Common myeloid progenitor, CD34-positive (primary cell): ENCODE results near the gene ADGRL1.
A peak's percentile ranks its signal among the peaks of the same experiment; 100 is the strongest.

ENCODE experiments used
- CTCF ChIA-PET: fragments of 350-600 bp; sonication (Branson Sonifier 250); formaldehyde crosslinking; loops from one replicate; lab custom pipeline; 2021; ENCODE audit warnings: antibody characterized with exemption; lab: Charles Lee
- POLR2A ChIA-PET: fragments of 350-600 bp; sonication (Branson Sonifier 250); formaldehyde crosslinking; loops from one replicate; lab custom pipeline; 2021; ENCODE audit warnings: antibody characterized with exemption; lab: Charles Lee
- DNase-seq, 3 donors: peaks; one replicate each; pipeline versions ENCODE4 v3.0.0 to v3.0.0-alpha.2; 2013
- H3K27ac ChIP-seq, 2 experiments: 1 replicate in 1 of 2; 2 replicates in 1 of 2; pipeline ENCODE4 v1.7.0; 2013; ENCODE audit warnings: inconsistent platforms in 2 of 2, low read length in 2 of 2, mild to moderate bottlenecking in 2 of 2, low read depth in 1 of 2, moderate library complexity in 1 of 2; ENCODE audit not compliant: severe bottlenecking in 2 of 2, insufficient read depth in 1 of 2, poor library complexity in 1 of 2
- H3K27me3 ChIP-seq, 5 experiments: replicated peaks in 2 of 5; 1 replicate in 3 of 5; 2 replicates in 2 of 5; pipeline versions ENCODE4 v1.6.1 to v1.7.0; 2013; ENCODE audit warnings: low read length in 4 of 5, mild to moderate bottlenecking in 2 of 5, moderate library complexity in 2 of 5, inconsistent platforms in 1 of 5; ENCODE audit not compliant: insufficient read depth in 5 of 5, control insufficient read depth in 4 of 5
- H3K36me3 ChIP-seq, 4 experiments: 1 replicate in 2 of 4; 2 replicates in 2 of 4; pipeline versions ENCODE4 v1.6.1 to v1.7.0; 2013; ENCODE audit warnings: low read length in 3 of 4, control low read depth in 1 of 4, mild to moderate bottlenecking in 1 of 4; ENCODE audit not compliant: control insufficient read depth in 4 of 4, insufficient read depth in 4 of 4
- H3K4me1 ChIP-seq, 4 experiments: 1 replicate in 3 of 4; 2 replicates in 1 of 4; pipeline versions ENCODE4 v1.6.1 to v1.7.1; 2013; ENCODE audit warnings: low read length in 3 of 4, mild to moderate bottlenecking in 3 of 4, control low read depth in 1 of 4, inconsistent platforms in 1 of 4, moderate library complexity in 1 of 4; ENCODE audit not compliant: control insufficient read depth in 4 of 4, insufficient read depth in 4 of 4; ENCODE audit errors: control extremely low read depth in 1 of 4
- H3K4me3 ChIP-seq, 7 experiments: 1 replicate in 4 of 7; 2 replicates in 3 of 7; pipeline versions ENCODE4 v1.5.1 to v1.7.0; 2013; ENCODE audit warnings: mild to moderate bottlenecking in 7 of 7, low read length in 6 of 7, moderate library complexity in 6 of 7, inconsistent platforms in 2 of 7, low read depth in 2 of 7, control low read depth in 1 of 7; ENCODE audit not compliant: insufficient read depth in 4 of 7, control insufficient read depth in 1 of 7; ENCODE audit errors: extremely low read depth in 1 of 7
- H3K9me3 ChIP-seq, 5 experiments: 1 replicate in 4 of 5; 2 replicates in 1 of 5; pipeline versions ENCODE4 v1.6.1 to v1.7.1; 2013; ENCODE audit warnings: low read length in 4 of 5, mild to moderate bottlenecking in 2 of 5, inconsistent platforms in 1 of 5, low read depth in 1 of 5, moderate library complexity in 1 of 5; ENCODE audit not compliant: control insufficient read depth in 4 of 5, insufficient read depth in 2 of 5; ENCODE audit errors: control extremely low read depth in 1 of 5
- WGBS: methylation state at CpG from one replicate; pipeline ENCODE4 v1.1.5; 2013; ENCODE audit not compliant: insufficient coverage; 5-methylcytosine and 5-hydroxymethylcytosine counted together

ADGRL1 gene

GRCh38 chr19:14158276-14159023, 47.5 kb downstream of the ADGRL1 start:
- 93% methylated on average over 15 of the region's 16 CpGs for WGBS

GRCh38 chr19:14156971-14157717, 48.8 kb downstream of the ADGRL1 start:
- no peaks in the 10 kb centered on the region for H3K27me3 ChIP-seq
- 98% methylated on average over 23 of the region's 26 CpGs for WGBS
- peaks cover 3 to 78% (median 53%) of the 10 kb centered on the region in 4 experiments for H3K36me3 ChIP-seq
- DNase-seq = no peak
- H3K4me1 ChIP-seq = no peaks in the 10 kb centered on the region
- ChIA-PET POLR2A (no interaction called here), CTCF (interaction anchor here (1.2 kb wide), 1 partner anchor 8 kb away, joined by 3 read pairs; no protein-coding TSS in a partner anchor)
- H3K27ac ChIP-seq = no peak overlapping the region
- no peak overlapping the region for H3K4me3 ChIP-seq
- no peaks in the 10 kb centered on the region for H3K9me3 ChIP-seq

More at GRCh38 chr19:14158276-14159023, 47.5 kb downstream of the ADGRL1 start:
- H3K27ac ChIP-seq = no peak overlapping the region
- H3K9me3 ChIP-seq = no peaks in the 10 kb centered on the region
- no peak for DNase-seq
- CTCF ChIA-PET = interaction anchor here (0.6 to 1.2 kb wide), 4 partner anchors 9 to 31 kb away, joined by 3 to 4 read pairs (median 4); no protein-coding TSS in a partner anchor
- POLR2A ChIA-PET = no interaction called here
- H3K27me3 ChIP-seq = no peaks in the 10 kb centered on the region
- H3K36me3 ChIP-seq = peaks cover 0 to 82% (median 56%) of the 10 kb centered on the region in 4 experiments
- H3K4me3 ChIP-seq = no peak overlapping the region
- H3K4me1 ChIP-seq = no peaks in the 10 kb centered on the region

GRCh38 chr19:14156122-14156521, 49.8 kb downstream of the ADGRL1 start:
- peaks cover 4 to 80% (median 58%) of the 10 kb centered on the region in 4 experiments for H3K36me3 ChIP-seq
- no peak overlapping the region for H3K27ac ChIP-seq
- H3K4me3 ChIP-seq = no peak overlapping the region
- ChIA-PET CTCF (no interaction called here), POLR2A (no interaction called here)
- no peak for DNase-seq
- H3K4me1 ChIP-seq = no peaks in the 10 kb centered on the region
- WGBS = 98% methylated on average over 10 of the region's 12 CpGs
- no peaks in the 10 kb centered on the region for H3K27me3 ChIP-seq
- H3K9me3 ChIP-seq = no peaks in the 10 kb centered on the region

GRCh38 chr19:14155371-14155770, 50.6 kb downstream of the ADGRL1 start:
- Histone ChIP-seq H3K4me3 (no peak overlapping the region), H3K9me3 (no peaks in the 10 kb centered on the region), H3K36me3 (peaks cover 4 to 76% (median 54%) of the 10 kb centered on the region in 4 experiments), H3K27me3 (no peaks in the 10 kb centered on the region), H3K4me1 (peaks cover 0 to 4% (median 2%) of the 10 kb centered on the region in 4 experiments), H3K27ac (no peak overlapping the region)
- WGBS = 98% methylated on average over 16 of the region's 17 CpGs
- ChIA-PET CTCF (no interaction called here), POLR2A (no interaction called here)
- DNase-seq = no peak

DNA sequence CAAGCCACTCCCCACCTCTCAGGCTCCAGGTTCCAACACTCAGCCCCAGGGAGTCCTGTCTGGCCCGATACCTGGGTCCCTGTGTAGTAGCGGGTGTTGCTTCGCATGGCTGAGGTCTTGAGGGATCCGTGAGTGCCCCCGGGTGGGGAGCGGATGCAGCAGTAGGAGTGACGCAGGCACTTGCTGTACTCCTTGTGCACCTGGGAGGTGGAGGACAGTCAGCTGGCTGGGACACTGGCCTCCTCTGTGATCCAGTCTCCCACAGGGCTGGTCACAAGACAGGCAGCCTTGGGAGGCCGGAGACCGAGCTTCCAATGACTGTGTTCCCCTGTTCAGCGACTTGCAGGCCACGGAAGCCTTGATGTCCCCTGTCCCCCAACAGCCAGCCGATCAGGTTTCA, 53.3 kb downstream of the ADGRL1 start:
- ChIA-PET POLR2A (no interaction called here), CTCF (no interaction called here)
- H3K36me3 ChIP-seq = peaks cover 4 to 50% (median 37%) of the 10 kb centered on the region in 4 experiments
- H3K27ac ChIP-seq = no peak overlapping the region
- 98% methylated on average over 9 of the region's 12 CpGs for WGBS
- H3K4me1 ChIP-seq = peaks cover 0 to 31% (median 25%) of the 10 kb centered on the region in 4 experiments
- no peaks in the 10 kb centered on the region for H3K9me3 ChIP-seq
- no peak for DNase-seq
- no peak overlapping the region for H3K4me3 ChIP-seq
- no peaks in the 10 kb centered on the region for H3K27me3 ChIP-seq

DNA sequence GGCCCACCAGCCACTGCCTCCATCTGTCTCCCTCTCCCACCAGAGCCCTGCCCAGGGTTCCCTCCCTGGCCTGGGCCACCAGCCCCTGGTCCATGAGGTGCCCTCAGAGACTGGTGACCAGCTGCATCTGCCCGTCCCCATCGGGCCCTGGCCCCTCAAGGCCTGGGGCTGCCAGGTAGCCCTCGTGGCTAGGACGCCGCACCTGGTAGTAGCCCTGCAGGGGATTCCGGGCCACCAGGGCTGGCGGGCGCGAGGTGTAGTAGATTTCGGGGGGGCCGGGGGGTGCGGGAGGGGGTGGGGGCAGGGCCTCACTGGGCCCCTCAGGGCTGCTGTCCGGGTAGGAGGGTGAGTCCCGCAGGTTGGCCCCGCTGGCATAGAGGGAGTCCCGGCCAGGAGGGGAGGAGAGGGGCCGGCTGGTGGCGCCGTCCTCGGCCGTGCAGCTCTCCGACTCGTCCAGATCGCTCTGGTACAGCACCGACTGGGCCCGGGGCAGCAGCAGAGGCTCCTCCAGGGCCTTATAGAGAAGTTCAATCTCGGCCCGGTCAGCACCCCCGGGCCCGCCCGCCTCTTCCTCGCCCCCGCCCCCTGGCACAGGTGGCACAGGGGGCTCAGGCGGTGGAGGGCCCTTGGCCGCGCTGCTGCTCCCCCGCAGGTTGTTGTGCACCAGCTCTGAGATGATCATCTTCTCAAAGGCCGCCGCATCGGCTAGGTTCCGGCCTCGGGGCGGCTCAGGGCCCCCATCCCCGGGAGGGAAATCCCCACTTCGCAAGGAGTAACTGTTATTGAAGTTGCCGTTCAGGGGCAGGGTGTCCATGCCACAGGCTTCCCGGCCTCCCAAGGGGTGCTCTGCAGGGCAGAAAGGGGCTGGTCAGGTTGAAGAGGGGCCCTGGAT, 55.0 kb downstream of the ADGRL1 start:
- no peak for DNase-seq
- peaks cover 4 to 36% (median 23%) of the 10 kb centered on the region in 4 experiments for H3K36me3 ChIP-seq
- peak overlapping the region in 1 of 2 experiments; percentile 64 for H3K27ac ChIP-seq
- H3K4me1 ChIP-seq = peaks cover 0 to 31% (median 25%) of the 10 kb centered on the region in 4 experiments
- H3K27me3 ChIP-seq = no peaks in the 10 kb centered on the region
- H3K9me3 ChIP-seq = no peaks in the 10 kb centered on the region
- ChIA-PET POLR2A (interaction anchor here (1.6 kb wide), 1 partner anchor 16 kb away, joined by 5 read pairs; no protein-coding TSS in a partner anchor), CTCF (interaction anchor here (0.8 to 1.7 kb wide), 5 partner anchors 11 to 139 kb away, joined by 3 to 6 read pairs (median 3); no protein-coding TSS in a partner anchor)
- no peak overlapping the region for H3K4me3 ChIP-seq
- 95% methylated on average over 37 of the region's 47 CpGs for WGBS
